Prostate gland (tissue), 2 donors: Measurements from ENCODE around the gene CD59. TPM values are rescaled to one million over a fixed set of nuclear protein-coding genes. Genes with fewer than 3 reads are reported as not detected.

ENCODE experiments used
- DNase-seq: peaks from one replicate; pipeline ENCODE4 v3.0.0-alpha.2; 2019; ENCODE audit warnings: low spot score
- H3K27ac ChIP-seq, 2 donors: fragments of 200-600 bp; sonication (generic); 2 replicates each; pipeline ENCODE4 v1.5.1; 2017 to 2019
- H3K27me3 ChIP-seq: fragments of 200-600 bp; sonication (generic); replicated peaks from 2 replicates; pipeline ENCODE4 v1.5.1; 2019; ENCODE audit not compliant: insufficient read depth
- H3K36me3 ChIP-seq, 2 donors: fragments of 200-600 bp; sonication (generic); 1 replicate in 1 of 2; 2 replicates in 1 of 2; pipeline versions ENCODE4 v1.5.1 to v1.8.1; 2017 to 2019
- H3K4me1 ChIP-seq: fragments of 200-600 bp; sonication (generic); replicated peaks from 2 replicates; pipeline ENCODE4 v1.5.1; 2019
- H3K4me3 ChIP-seq, 2 donors: fragments of 200-600 bp; sonication (generic); 2 replicates each; pipeline ENCODE4 v1.5.1; 2017 to 2019
- H3K9me3 ChIP-seq: fragments of 200-600 bp; sonication (generic); 2 replicates; pipeline ENCODE4 v1.5.1; 2017
- POLR2A ChIP-seq: fragments of 450-650 bp; IDR thresholded peaks from one replicate; pipeline ENCODE4 v1.6.1; 2016; ENCODE audit warnings: antibody characterized with exemption, mild to moderate bottlenecking
- POLR2AphosphoS5 ChIP-seq: sonication (generic); formaldehyde crosslinking; IDR thresholded peaks from one replicate; pipeline ENCODE4 v1.6.1; 2017; ENCODE audit warnings: antibody characterized with exemption
- WGBS: methylation state at CpG from one replicate; pipeline ENCODE4 v1.1.5; 2018; 5-methylcytosine and 5-hydroxymethylcytosine counted together
- intact Hi-C: fragments of 100-400 bp; cut with DNase I; formaldehyde crosslinking; loops from one replicate; pipeline ENCODE4 v1.14.2; 2022
- total RNA-seq, 2 donors: library from RNA; depleted of rRNA; stranded (reverse); fragments of >200 nt; gene quantifications; one replicate each; pipeline ENCODE4 v1.1.0, GENCODE V29; 2016
- TF ChIP-seq, protein P1 (sequence below), 4 experiments: fragments of 200-600 bp in 2 of 4; fragments of 450-650 bp in 2 of 4; sonication (generic) in 2 of 4; IDR thresholded peaks; 1 replicate in 3 of 4; 2 replicates in 1 of 4; pipeline ENCODE4 v1.5.1; 2016 to 2019; ENCODE audit warnings: antibody characterized with exemption in 4 of 4, mild to moderate bottlenecking in 2 of 4, moderate library complexity in 2 of 4

CD59 gene
- total RNA-seq, 2 donors from 2014 or later = 205 to 274 TPM

DNA sequence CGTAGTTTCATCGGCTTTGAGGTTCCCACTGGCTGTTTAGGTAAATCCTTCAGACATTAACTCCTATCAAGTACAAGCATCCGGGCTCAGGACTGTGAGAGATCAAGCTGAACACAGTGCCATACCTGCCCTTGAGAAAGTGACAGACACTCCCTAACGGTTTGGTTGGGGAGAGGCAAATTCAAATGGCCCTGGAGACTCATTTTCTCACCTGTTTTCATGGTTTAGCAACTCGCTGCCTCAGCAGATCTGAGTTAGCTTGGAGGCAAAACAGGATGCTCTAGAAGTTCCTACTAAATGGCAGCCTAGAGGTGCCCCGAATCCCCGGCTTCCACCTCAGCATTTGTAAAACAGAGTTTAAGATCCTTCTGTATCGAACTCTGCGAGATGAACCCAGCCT, 41.7 kb upstream of the CD59 start:
- H3K27me3 ChIP-seq = no peaks in the 10 kb centered on the region
- no peaks in the 10 kb centered on the region for H3K4me1 ChIP-seq
- H3K9me3 ChIP-seq = no peaks in the 10 kb centered on the region
- no peak overlapping the region for H3K4me3 ChIP-seq
- H3K36me3 ChIP-seq = no peaks in the 10 kb centered on the region
- H3K27ac ChIP-seq = no peak overlapping the region
- WGBS = 88% methylated on average over 9 of the region's 9 CpGs
- intact Hi-C loops = loop anchor here (5.0 kb wide), 1 partner anchor 41 kb away; the partner anchor contains the start of gene CD59
- DNase-seq = no peak
- TF ChIP-seq, protein P1, sequence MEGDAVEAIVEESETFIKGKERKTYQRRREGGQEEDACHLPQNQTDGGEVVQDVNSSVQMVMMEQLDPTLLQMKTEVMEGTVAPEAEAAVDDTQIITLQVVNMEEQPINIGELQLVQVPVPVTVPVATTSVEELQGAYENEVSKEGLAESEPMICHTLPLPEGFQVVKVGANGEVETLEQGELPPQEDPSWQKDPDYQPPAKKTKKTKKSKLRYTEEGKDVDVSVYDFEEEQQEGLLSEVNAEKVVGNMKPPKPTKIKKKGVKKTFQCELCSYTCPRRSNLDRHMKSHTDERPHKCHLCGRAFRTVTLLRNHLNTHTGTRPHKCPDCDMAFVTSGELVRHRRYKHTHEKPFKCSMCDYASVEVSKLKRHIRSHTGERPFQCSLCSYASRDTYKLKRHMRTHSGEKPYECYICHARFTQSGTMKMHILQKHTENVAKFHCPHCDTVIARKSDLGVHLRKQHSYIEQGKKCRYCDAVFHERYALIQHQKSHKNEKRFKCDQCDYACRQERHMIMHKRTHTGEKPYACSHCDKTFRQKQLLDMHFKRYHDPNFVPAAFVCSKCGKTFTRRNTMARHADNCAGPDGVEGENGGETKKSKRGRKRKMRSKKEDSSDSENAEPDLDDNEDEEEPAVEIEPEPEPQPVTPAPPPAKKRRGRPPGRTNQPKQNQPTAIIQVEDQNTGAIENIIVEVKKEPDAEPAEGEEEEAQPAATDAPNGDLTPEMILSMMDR (IDR thresholded peaks at IDR 0.05) = no peak
- TF ChIP-seq POLR2AphosphoS5 (no peak), POLR2A (no peak)

DNA sequence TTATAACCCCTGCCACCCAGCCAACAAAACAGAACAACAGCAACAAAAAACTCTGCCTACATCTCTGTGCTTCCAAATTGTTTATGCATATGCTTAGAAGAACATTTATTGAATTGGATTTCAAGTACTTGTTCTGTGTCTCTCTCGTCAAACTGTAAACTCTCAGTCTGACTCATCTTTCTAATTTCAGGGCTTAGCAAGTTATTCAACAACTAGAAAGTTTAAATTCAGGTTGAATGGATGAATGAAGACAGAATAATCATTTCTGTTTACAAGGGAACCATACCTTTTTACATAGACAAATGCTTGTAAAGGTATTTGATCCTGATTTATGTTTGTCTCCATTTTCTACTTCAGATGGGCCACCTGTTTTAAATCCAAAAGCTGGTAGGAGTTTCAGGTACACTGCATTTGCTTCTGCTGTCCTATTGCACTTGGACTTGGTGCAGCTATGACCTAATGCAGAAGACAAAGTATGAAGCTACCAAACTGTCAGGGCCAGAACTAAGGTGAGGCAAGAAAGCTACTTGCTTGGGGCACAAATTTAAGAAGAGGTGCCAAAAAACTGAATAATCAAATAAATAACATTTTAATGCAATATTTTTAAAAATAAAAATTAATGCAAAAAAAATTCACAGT, 39.7 kb upstream of the CD59 start:
- no peaks in the 10 kb centered on the region for H3K27me3 ChIP-seq
- no peak overlapping the region for H3K27ac ChIP-seq
- TF ChIP-seq, protein P1 (IDR thresholded peaks at IDR 0.05) = no peak
- no peak for TF ChIP-seq POLR2A
- TF ChIP-seq POLR2AphosphoS5 = no peak
- H3K9me3 ChIP-seq = no peaks in the 10 kb centered on the region
- no peaks in the 10 kb centered on the region for H3K36me3 ChIP-seq
- intact Hi-C loops = loop anchor here (5.0 kb wide), 1 partner anchor 39 kb away; the partner anchor contains the start of gene CD59
- H3K4me1 ChIP-seq = no peaks in the 10 kb centered on the region
- H3K4me3 ChIP-seq = no peak overlapping the region
- DNase-seq = no peak
- WGBS = 32% methylated on average over 1 of the region's 1 CpG

DNA sequence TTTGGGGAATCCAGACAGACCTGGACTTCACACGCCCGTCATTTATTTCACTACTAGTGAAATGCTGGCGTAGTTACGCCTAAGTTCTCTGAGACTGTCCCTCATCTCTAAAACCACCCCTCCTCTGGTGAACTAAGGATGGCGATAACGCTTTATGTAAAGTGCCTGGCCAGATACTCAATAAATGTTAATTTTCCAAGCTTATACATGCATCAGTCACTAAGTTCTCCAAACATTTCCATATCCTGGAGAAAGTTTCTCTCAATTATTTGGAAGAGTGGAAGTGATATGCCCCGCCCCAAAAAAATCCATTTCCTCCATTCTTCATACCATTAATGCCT, 39.2 kb upstream of the CD59 start:
- H3K27me3 ChIP-seq = no peaks in the 10 kb centered on the region
- no peaks in the 10 kb centered on the region for H3K36me3 ChIP-seq
- no peak overlapping the region for H3K27ac ChIP-seq
- WGBS = 71% methylated on average over 7 of the region's 7 CpGs
- DNase-seq = no peak
- no peaks in the 10 kb centered on the region for H3K4me1 ChIP-seq
- TF ChIP-seq POLR2AphosphoS5 = no peak
- no peak for TF ChIP-seq POLR2A
- TF ChIP-seq, protein P1 (IDR thresholded peaks at IDR 0.05) = no peak
- intact Hi-C loops = loop anchor here (5.0 kb wide), 1 partner anchor 38 kb away; the partner anchor contains the start of gene CD59
- no peak overlapping the region for H3K4me3 ChIP-seq
- H3K9me3 ChIP-seq = no peaks in the 10 kb centered on the region

DNA sequence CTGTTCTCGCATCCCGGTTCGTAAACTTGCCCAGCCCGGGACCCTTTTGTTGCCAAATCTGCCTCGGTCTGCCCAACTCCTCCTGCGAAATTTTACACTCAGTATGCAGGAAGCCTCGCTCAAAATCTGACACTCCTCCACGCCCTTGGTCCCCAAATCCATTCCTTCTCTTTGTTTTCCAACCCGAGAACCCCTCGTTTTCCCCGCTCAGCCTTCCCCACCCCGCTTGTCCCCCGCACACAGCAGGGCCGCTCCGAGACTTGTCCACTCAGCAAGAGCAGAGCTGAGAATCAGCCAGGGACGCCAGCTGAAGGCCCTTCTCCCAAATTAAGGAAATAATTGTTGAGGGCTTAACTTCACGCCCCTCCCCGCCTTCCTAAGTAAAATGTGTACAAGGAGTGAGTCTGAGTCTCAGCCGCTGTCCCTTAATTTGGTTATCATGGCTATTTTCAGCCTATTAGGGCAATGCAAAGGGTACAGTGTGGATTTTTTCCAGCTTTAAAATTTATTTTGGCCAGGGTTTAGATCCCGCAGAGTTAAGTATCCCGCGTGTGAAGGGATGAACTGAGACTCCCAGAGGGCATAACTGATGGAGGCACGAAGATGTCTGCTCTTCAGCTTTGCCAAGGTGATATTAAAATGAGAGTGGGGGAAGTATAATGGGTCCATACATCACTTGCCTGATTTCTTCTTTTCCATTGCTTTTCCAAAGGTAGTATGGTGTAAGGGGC, 38.7 kb upstream of the CD59 start:
- intact Hi-C loops = loop anchor here (5.0 kb wide), 1 partner anchor 38 kb away; the partner anchor contains the start of gene CD59
- no peak for TF ChIP-seq POLR2A
- TF ChIP-seq POLR2AphosphoS5 = no peak
- TF ChIP-seq, protein P1 (IDR thresholded peaks at IDR 0.05) = no peak
- Histone ChIP-seq H3K9me3 (no peaks in the 10 kb centered on the region), H3K4me3 (peak overlapping the region; percentile 94 to 96), H3K4me1 (no peaks in the 10 kb centered on the region), H3K36me3 (no peaks in the 10 kb centered on the region), H3K27ac (peak overlapping the region; percentile 79 to 83), H3K27me3 (no peaks in the 10 kb centered on the region)
- WGBS = 1% methylated on average over 23 of the region's 23 CpGs
- no peak for DNase-seq
